Measurements from ENCODE around the gene COL9A3.

COL9A3 gene

GRCh38 chr20:62819494-62820174, 2.8 kb downstream of the COL9A3 start:
- Mint-ChIP-seq H3K4me3 (no peak overlapping the region), H3K27me3 (peaks cover 3% of the 10 kb centered on the region), H3K4me1 (ENCODE audit: low read depth) (peaks cover 13% of the 10 kb centered on the region), H3K9me3 (ENCODE audit: low read depth) (no peaks in the 10 kb centered on the region), H3K27ac (no peak overlapping the region), H3K36me3 (no peaks in the 10 kb centered on the region)

- no peaks in the 10 kb centered on the region for H3K9me3 Mint-ChIP-seq (ENCODE audit: low read depth)
- H3K27me3 Mint-ChIP-seq = peaks cover 1% of the 10 kb centered on the region
- peaks cover 11% of the 10 kb centered on the region for H3K4me1 Mint-ChIP-seq (ENCODE audit: low read depth)
- H3K4me3 Mint-ChIP-seq = no peak overlapping the region
- no peak overlapping the region for H3K27ac Mint-ChIP-seq
- H3K36me3 Mint-ChIP-seq = no peaks in the 10 kb centered on the region
Observed at GRCh38 chr20:62820208-62820961, 3.5 kb downstream of the COL9A3 start.

- peaks cover 4% of the 10 kb centered on the region for H3K4me1 Mint-ChIP-seq (ENCODE audit: low read depth)
- H3K4me3 Mint-ChIP-seq = no peak overlapping the region
- H3K27me3 Mint-ChIP-seq = no peaks in the 10 kb centered on the region
- H3K9me3 Mint-ChIP-seq (ENCODE audit: low read depth) = no peaks in the 10 kb centered on the region
- no peak overlapping the region for H3K27ac Mint-ChIP-seq
- no peaks in the 10 kb centered on the region for H3K36me3 Mint-ChIP-seq
Observed at GRCh38 chr20:62820962-62821725, 4.3 kb downstream of the COL9A3 start.

- Mint-ChIP-seq H3K9me3 (ENCODE audit: low read depth) (no peaks in the 10 kb centered on the region), H3K27ac (no peak overlapping the region), H3K4me1 (ENCODE audit: low read depth) (peaks cover 4% of the 10 kb centered on the region), H3K4me3 (no peak overlapping the region), H3K36me3 (no peaks in the 10 kb centered on the region), H3K27me3 (no peaks in the 10 kb centered on the region)
Observed at GRCh38 chr20:62821726-62822210, 4.9 kb downstream of the COL9A3 start.

- Mint-ChIP-seq H3K4me3 (no peak overlapping the region), H3K9me3 (ENCODE audit: low read depth) (no peaks in the 10 kb centered on the region), H3K27me3 (no peaks in the 10 kb centered on the region), H3K27ac (no peak overlapping the region), H3K36me3 (no peaks in the 10 kb centered on the region), H3K4me1 (ENCODE audit: low read depth) (peaks cover 4% of the 10 kb centered on the region)
Observed at GRCh38 chr20:62822239-62822787, 5.5 kb downstream of the COL9A3 start.

GRCh38 chr20:62822788-62823651, 6.2 kb downstream of the COL9A3 start:
- no peak overlapping the region for H3K4me3 Mint-ChIP-seq
- no peaks in the 10 kb centered on the region for H3K9me3 Mint-ChIP-seq (ENCODE audit: low read depth)
- H3K27me3 Mint-ChIP-seq = no peaks in the 10 kb centered on the region
- peaks cover 4% of the 10 kb centered on the region for H3K4me1 Mint-ChIP-seq (ENCODE audit: low read depth)
- no peaks in the 10 kb centered on the region for H3K36me3 Mint-ChIP-seq
- no peak overlapping the region for H3K27ac Mint-ChIP-seq

- Mint-ChIP-seq H3K9me3 (ENCODE audit: low read depth) (no peaks in the 10 kb centered on the region), H3K4me1 (ENCODE audit: low read depth) (peaks cover 4% of the 10 kb centered on the region), H3K36me3 (no peaks in the 10 kb centered on the region), H3K27ac (no peak overlapping the region), H3K4me3 (no peak overlapping the region), H3K27me3 (no peaks in the 10 kb centered on the region)
Observed at GRCh38 chr20:62823688-62824475, 7.0 kb downstream of the COL9A3 start.

- no peak overlapping the region for H3K4me3 Mint-ChIP-seq
- H3K27ac Mint-ChIP-seq = no peak overlapping the region
- no peaks in the 10 kb centered on the region for H3K9me3 Mint-ChIP-seq (ENCODE audit: low read depth)
- no peaks in the 10 kb centered on the region for H3K36me3 Mint-ChIP-seq
- H3K27me3 Mint-ChIP-seq = no peaks in the 10 kb centered on the region
- H3K4me1 Mint-ChIP-seq (ENCODE audit: low read depth) = peaks cover 4% of the 10 kb centered on the region
Observed at GRCh38 chr20:62824476-62825332, 7.9 kb downstream of the COL9A3 start.

GRCh38 chr20:62825333-62825985, 8.6 kb downstream of the COL9A3 start:
- peaks cover 4% of the 10 kb centered on the region for H3K4me1 Mint-ChIP-seq (ENCODE audit: low read depth)
- H3K9me3 Mint-ChIP-seq (ENCODE audit: low read depth) = no peaks in the 10 kb centered on the region
- no peaks in the 10 kb centered on the region for H3K36me3 Mint-ChIP-seq
- no peak overlapping the region for H3K4me3 Mint-ChIP-seq
- no peaks in the 10 kb centered on the region for H3K27me3 Mint-ChIP-seq
- no peak overlapping the region for H3K27ac Mint-ChIP-seq

- H3K4me3 Mint-ChIP-seq = no peak overlapping the region
- H3K4me1 Mint-ChIP-seq (ENCODE audit: low read depth) = peaks cover 4% of the 10 kb centered on the region
- H3K27me3 Mint-ChIP-seq = no peaks in the 10 kb centered on the region
- H3K27ac Mint-ChIP-seq = no peak overlapping the region
- no peaks in the 10 kb centered on the region for H3K9me3 Mint-ChIP-seq (ENCODE audit: low read depth)
- H3K36me3 Mint-ChIP-seq = no peaks in the 10 kb centered on the region
Observed at GRCh38 chr20:62825986-62826645, 9.3 kb downstream of the COL9A3 start.

- H3K4me3 Mint-ChIP-seq = no peak overlapping the region
- H3K9me3 Mint-ChIP-seq (ENCODE audit: low read depth) = no peaks in the 10 kb centered on the region
- no peak overlapping the region for H3K27ac Mint-ChIP-seq
Observed at GRCh38 chr20:62826646-62827310, 9.9 kb downstream of the COL9A3 start.

More at GRCh38 chr20:62826646-62827310, 9.9 kb downstream of the COL9A3 start:
- Mint-ChIP-seq H3K4me1 (ENCODE audit: low read depth) (peaks cover 5% of the 10 kb centered on the region), H3K36me3 (no peaks in the 10 kb centered on the region), H3K27me3 (no peaks in the 10 kb centered on the region)

Data from activated naive CD8-positive, alpha-beta T cell (primary cell).